Parathyroid adenoma (tissue), 2 donors: ENCODE measurements around the gene ARHGAP15.

Experiments used
- H2AFZ ChIP-seq: fragments of 300-600 bp; sonication (generic); one replicate; pipeline ENCODE4 v1.7.0; 2017; ENCODE audit warnings: antibody characterized with exemption, mild to moderate bottlenecking
- H3K27ac ChIP-seq: fragments of 300-600 bp; sonication (generic); one replicate; pipeline ENCODE4 v1.7.0; 2017
- H3K27me3 ChIP-seq: fragments of 300-600 bp; sonication (generic); one replicate; pipeline ENCODE4 v1.7.0; 2017; ENCODE audit warnings: low read length; ENCODE audit not compliant: control insufficient read depth, insufficient read depth
- H3K36me3 ChIP-seq: fragments of 300-600 bp; sonication (generic); one replicate; pipeline ENCODE4 v1.7.0; 2017; ENCODE audit warnings: low read length; ENCODE audit not compliant: control insufficient read depth, insufficient read depth
- H3K4me1 ChIP-seq: fragments of 300-600 bp; sonication (generic); one replicate; pipeline ENCODE4 v1.7.0; 2017; ENCODE audit warnings: control low read depth
- H3K4me2 ChIP-seq: fragments of 300-600 bp; sonication (generic); one replicate; pipeline ENCODE4 v1.7.0; 2017; ENCODE audit warnings: low read length
- H3K4me3 ChIP-seq: fragments of 300-600 bp; sonication (generic); one replicate; pipeline ENCODE4 v1.7.0; 2017; ENCODE audit warnings: low read depth, low read length
- H3K79me2 ChIP-seq: fragments of 300-600 bp; sonication (generic); one replicate; pipeline ENCODE4 v1.7.0; 2017; ENCODE audit warnings: control low read depth
- H3K9ac ChIP-seq: fragments of 300-600 bp; sonication (generic); one replicate; pipeline ENCODE4 v1.7.0; 2017; ENCODE audit warnings: mild to moderate bottlenecking
- H3K9me3 ChIP-seq: fragments of 300-600 bp; sonication (generic); one replicate; pipeline ENCODE4 v1.7.0; 2017; ENCODE audit warnings: low read length; ENCODE audit not compliant: control insufficient read depth
- CTCF ChIP-seq: fragments of 300-600 bp; sonication (generic); IDR thresholded peaks from one replicate; pipeline ENCODE4 v1.7.0; 2017; ENCODE audit warnings: antibody characterized with exemption, mild to moderate bottlenecking
- donor health status: primary hyperparathyroidism.

Gene ARHGAP15

GRCh38 chr2:143493339-143493738 is 364.1 kb downstream of the ARHGAP15 start:
- Histone ChIP-seq H3K79me2 (no peaks in the 10 kb centered on the region), H3K4me3 (no peak overlapping the region), H3K4me2 (no peak overlapping the region), H3K27me3 (no peaks in the 10 kb centered on the region), H3K9me3 (no peaks in the 10 kb centered on the region), H3K36me3 (no peaks in the 10 kb centered on the region), H2AFZ (no peak overlapping the region), H3K9ac (no peak overlapping the region), H3K27ac (no peak overlapping the region), H3K4me1 (no peaks in the 10 kb centered on the region)
- TF ChIP-seq CTCF, result no peak

- Histone ChIP-seq H3K9ac (no peak overlapping the region), H3K4me1 (no peaks in the 10 kb centered on the region), H3K27me3 (no peaks in the 10 kb centered on the region), H3K27ac (no peak overlapping the region), H3K9me3 (no peaks in the 10 kb centered on the region), H2AFZ (no peak overlapping the region), H3K36me3 (no peaks in the 10 kb centered on the region), H3K4me2 (no peak overlapping the region), H3K79me2 (no peaks in the 10 kb centered on the region), H3K4me3 (no peak overlapping the region)
- TF ChIP-seq CTCF, result no peak
Measured at GRCh38 chr2:143497726-143498125, 368.5 kb downstream of the ARHGAP15 start.

GRCh38 chr2:143498496-143498895 is 369.3 kb downstream of the ARHGAP15 start:
- Histone ChIP-seq H3K79me2 (no peaks in the 10 kb centered on the region), H2AFZ (no peak overlapping the region), H3K9me3 (no peaks in the 10 kb centered on the region), H3K36me3 (no peaks in the 10 kb centered on the region), H3K4me2 (no peak overlapping the region), H3K27ac (no peak overlapping the region), H3K4me1 (no peaks in the 10 kb centered on the region), H3K4me3 (no peak overlapping the region), H3K9ac (no peak overlapping the region), H3K27me3 (no peaks in the 10 kb centered on the region)
- no peak for TF ChIP-seq CTCF

GRCh38 chr2:143499061-143499460 is 369.8 kb downstream of the ARHGAP15 start:
- no peak for TF ChIP-seq CTCF
- no peak overlapping the region for H3K4me3 ChIP-seq
- H3K9me3 ChIP-seq, result no peaks in the 10 kb centered on the region
- no peaks in the 10 kb centered on the region for H3K4me1 ChIP-seq
- no peaks in the 10 kb centered on the region for H3K36me3 ChIP-seq
- no peak overlapping the region for H3K9ac ChIP-seq
- H3K27ac ChIP-seq, result no peak overlapping the region
- no peaks in the 10 kb centered on the region for H3K79me2 ChIP-seq
- H3K4me2 ChIP-seq, result no peak overlapping the region
- H3K27me3 ChIP-seq, result no peaks in the 10 kb centered on the region
- no peak overlapping the region for H2AFZ ChIP-seq

GRCh38 chr2:143501106-143501676 is 372.0 kb downstream of the ARHGAP15 start:
- Histone ChIP-seq H3K27ac (no peak overlapping the region), H2AFZ (no peak overlapping the region), H3K9me3 (no peaks in the 10 kb centered on the region), H3K27me3 (no peaks in the 10 kb centered on the region), H3K9ac (no peak overlapping the region), H3K79me2 (no peaks in the 10 kb centered on the region), H3K36me3 (no peaks in the 10 kb centered on the region), H3K4me3 (no peak overlapping the region), H3K4me1 (no peaks in the 10 kb centered on the region), H3K4me2 (no peak overlapping the region)
- TF ChIP-seq CTCF, result no peak
